ENCODE results near the gene KIF13A. TPM values are rescaled to one million over a fixed set of nuclear protein-coding genes. Genes with fewer than 3 reads are reported as not detected.
A peak's percentile ranks its signal among the peaks of the same experiment; 100 is the strongest.

The KIF13A gene
- total RNA-seq, 1 experiment from 2014 or later, result 52.2 TPM

DNA sequence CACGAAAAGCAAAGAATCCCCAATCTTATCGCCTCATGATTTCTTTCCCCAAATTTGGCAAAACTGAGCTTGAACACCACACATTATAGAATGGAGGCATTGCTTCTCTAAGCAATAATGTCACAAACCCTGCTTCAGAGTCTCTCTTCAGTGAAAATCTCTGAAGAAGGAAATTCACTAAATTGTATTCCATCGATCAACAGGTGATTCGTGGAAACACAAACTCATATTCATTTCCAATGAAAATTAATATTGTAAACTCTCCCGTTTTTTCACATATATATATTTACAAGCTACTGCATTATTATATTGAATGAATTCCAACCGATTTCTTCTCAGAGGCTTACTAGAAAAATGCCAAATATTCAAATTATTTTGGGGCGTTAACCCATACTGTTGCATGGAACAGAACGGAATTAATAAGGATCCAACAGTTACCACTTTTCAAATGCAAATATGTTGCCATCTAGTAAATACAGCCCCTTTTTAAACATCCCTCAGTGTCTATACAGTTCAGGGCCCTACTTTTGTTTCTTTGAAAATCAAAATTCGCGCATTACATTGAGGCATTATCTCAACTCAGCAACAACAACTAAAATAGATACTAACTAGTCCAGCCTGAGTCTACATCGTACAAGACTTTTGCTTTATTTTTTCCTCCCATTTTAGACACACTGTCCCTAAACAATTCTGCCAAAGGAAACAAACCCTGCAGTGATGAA lies 1.3 kb downstream of the KIF13A start:
- no peaks in the 10 kb centered on the region for H4K20me1 ChIP-seq (ENCODE audit: insufficient read depth)
- H3K9me2 ChIP-seq (ENCODE audit: insufficient read depth), result no peaks in the 10 kb centered on the region
- TF ChIP-seq, protein P1, sequence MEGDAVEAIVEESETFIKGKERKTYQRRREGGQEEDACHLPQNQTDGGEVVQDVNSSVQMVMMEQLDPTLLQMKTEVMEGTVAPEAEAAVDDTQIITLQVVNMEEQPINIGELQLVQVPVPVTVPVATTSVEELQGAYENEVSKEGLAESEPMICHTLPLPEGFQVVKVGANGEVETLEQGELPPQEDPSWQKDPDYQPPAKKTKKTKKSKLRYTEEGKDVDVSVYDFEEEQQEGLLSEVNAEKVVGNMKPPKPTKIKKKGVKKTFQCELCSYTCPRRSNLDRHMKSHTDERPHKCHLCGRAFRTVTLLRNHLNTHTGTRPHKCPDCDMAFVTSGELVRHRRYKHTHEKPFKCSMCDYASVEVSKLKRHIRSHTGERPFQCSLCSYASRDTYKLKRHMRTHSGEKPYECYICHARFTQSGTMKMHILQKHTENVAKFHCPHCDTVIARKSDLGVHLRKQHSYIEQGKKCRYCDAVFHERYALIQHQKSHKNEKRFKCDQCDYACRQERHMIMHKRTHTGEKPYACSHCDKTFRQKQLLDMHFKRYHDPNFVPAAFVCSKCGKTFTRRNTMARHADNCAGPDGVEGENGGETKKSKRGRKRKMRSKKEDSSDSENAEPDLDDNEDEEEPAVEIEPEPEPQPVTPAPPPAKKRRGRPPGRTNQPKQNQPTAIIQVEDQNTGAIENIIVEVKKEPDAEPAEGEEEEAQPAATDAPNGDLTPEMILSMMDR (conservative IDR thresholded peaks at IDR 0.05), result no peak
- TF ChIP-seq EZH2 (IDR thresholded peaks at IDR 0.05; ENCODE audit: low read depth), result no peak
- H2AFZ ChIP-seq, result peak overlapping the region; percentile 89
- ChIA-PET CTCF (interaction anchor here (0.5 to 0.9 kb wide), 6 partner anchors 39 to 1294 kb away, joined by 3 to 6 read pairs (median 3); no protein-coding TSS in a partner anchor), POLR2A (ENCODE audit: unreplicated experiment) (interaction anchor here (0.6 to 0.7 kb wide), 2 partner anchors 58 to 107 kb away, joined by 3 to 4 read pairs; no protein-coding TSS in a partner anchor)
- intact Hi-C loops (cut with micrococcal nuclease; ENCODE audit: unreplicated experiment), result loop anchor here (2.0 to 5.0 kb wide), 4 partner anchors 56 to 171 kb away; no protein-coding TSS in a partner anchor
- peaks cover 53% of the 10 kb centered on the region for H3K79me2 ChIP-seq (ENCODE audit: low read depth)
- peaks cover 56% of the 10 kb centered on the region for H3K4me1 ChIP-seq (replicated peaks; ENCODE audit: insufficient read depth)
- peak overlapping the region; percentile 98 for H3K4me3 ChIP-seq
- H3K36me3 ChIP-seq (ENCODE audit: low read depth), result no peaks in the 10 kb centered on the region
- DNase-seq, result no peak
- H3K27ac ChIP-seq, result no peak overlapping the region
- TSS peak; percentile 33 for BruUV-seq (replicated peaks)
- H3F3A ChIP-seq (ENCODE audit: insufficient read depth, low read depth), result peaks cover 23% of the 10 kb centered on the region
- peak overlapping the region; percentile 95 for H3K4me2 ChIP-seq
- H3K27me3 ChIP-seq (ENCODE audit: insufficient read depth, low read depth), result no peaks in the 10 kb centered on the region
- no peaks in the 10 kb centered on the region for H3K9me3 ChIP-seq (ENCODE audit: insufficient read depth, low read depth)

DNA sequence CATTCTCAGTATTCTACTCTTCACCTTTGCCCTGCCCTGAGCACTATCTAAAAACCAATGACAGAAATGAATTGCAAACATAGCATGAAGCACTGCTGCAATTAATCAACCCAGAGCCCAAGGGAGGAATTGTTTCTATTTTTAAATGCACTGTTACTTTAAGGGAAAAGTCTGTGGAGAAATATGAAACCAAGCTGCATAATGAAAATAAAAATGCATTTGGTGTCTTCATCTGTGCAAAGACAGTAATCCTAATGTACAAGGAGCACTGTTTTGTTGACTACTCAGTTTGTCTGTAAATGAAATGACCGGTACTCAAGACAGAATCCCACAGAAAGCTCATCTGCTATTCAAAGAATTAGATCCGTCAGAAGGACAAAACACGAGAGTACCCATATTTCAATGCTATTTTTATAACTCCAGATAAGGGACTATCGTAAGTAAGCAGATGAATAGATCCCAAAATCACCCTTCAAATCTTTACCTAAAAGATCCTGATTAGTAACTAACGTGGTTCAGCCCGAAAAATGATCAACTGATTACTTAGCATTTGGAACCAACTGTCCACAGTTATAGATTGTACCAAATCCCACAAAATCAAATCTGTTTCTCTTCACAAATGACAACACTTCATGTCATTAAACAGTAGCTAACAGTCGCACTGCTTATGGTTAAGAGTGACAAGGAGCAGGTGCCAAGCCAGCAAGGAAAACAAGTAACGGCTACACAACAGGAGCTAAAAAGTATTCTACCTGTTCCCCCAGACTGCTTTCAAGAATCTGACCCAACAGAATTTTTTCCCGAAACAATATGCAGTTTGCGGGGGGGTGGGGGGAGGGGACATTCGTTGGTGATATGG lies 2.4 kb downstream of the KIF13A start:
- peak overlapping the region; percentile 98 for H3K4me3 ChIP-seq
- peak overlapping the region; percentile 7; the same call in 1 of the 2 replicates for H3K27ac ChIP-seq
- peak overlapping the region; percentile 95 for H3K4me2 ChIP-seq
- H3F3A ChIP-seq (ENCODE audit: insufficient read depth, low read depth), result peaks cover 24% of the 10 kb centered on the region
- no peaks in the 10 kb centered on the region for H3K9me3 ChIP-seq (ENCODE audit: insufficient read depth, low read depth)
- no peaks in the 10 kb centered on the region for H3K36me3 ChIP-seq (ENCODE audit: low read depth)
- intact Hi-C loops (cut with micrococcal nuclease; ENCODE audit: unreplicated experiment), result loop anchor here (2.0 to 5.0 kb wide), 2 partner anchors 57 to 170 kb away; no protein-coding TSS in a partner anchor
- peaks cover 67% of the 10 kb centered on the region for H3K4me1 ChIP-seq (replicated peaks; ENCODE audit: insufficient read depth)
- ChIA-PET POLR2A (ENCODE audit: unreplicated experiment) (interaction anchor here (0.6 kb wide), 2 partner anchors 59 to 430 kb away, joined by 4 to 5 read pairs; no protein-coding TSS in a partner anchor), CTCF (interaction anchor here (0.6 to 0.9 kb wide), 2 partner anchors 38 to 1295 kb away, joined by 3 read pairs; no protein-coding TSS in a partner anchor)
- no peak overlapping the region for H2AFZ ChIP-seq
- H3K27me3 ChIP-seq (ENCODE audit: insufficient read depth, low read depth), result no peaks in the 10 kb centered on the region
- no peak for TF ChIP-seq EZH2 (IDR thresholded peaks at IDR 0.05; ENCODE audit: low read depth)
- peaks cover 62% of the 10 kb centered on the region for H3K79me2 ChIP-seq (ENCODE audit: low read depth)
- no peak for DNase-seq
- BruUV-seq (replicated peaks), result no TSS peak
- no peaks in the 10 kb centered on the region for H4K20me1 ChIP-seq (ENCODE audit: insufficient read depth)
- H3K9me2 ChIP-seq (ENCODE audit: insufficient read depth), result no peaks in the 10 kb centered on the region

- Histone ChIP-seq H3K4me1 (replicated peaks; ENCODE audit: insufficient read depth) (peaks cover 72% of the 10 kb centered on the region), H3K79me2 (ENCODE audit: low read depth) (peaks cover 67% of the 10 kb centered on the region), H4K20me1 (ENCODE audit: insufficient read depth) (no peaks in the 10 kb centered on the region), H3K27me3 (ENCODE audit: insufficient read depth, low read depth) (no peaks in the 10 kb centered on the region), H3K9me2 (ENCODE audit: insufficient read depth) (no peaks in the 10 kb centered on the region), H3K4me3 (peak overlapping the region; percentile 98; the same call in 1 of the 2 replicates), H3K4me2 (peak overlapping the region; percentile 95), H3K36me3 (ENCODE audit: low read depth) (no peaks in the 10 kb centered on the region), H3K27ac (peak overlapping the region; percentile 7; the same call in 1 of the 2 replicates), H3F3A (ENCODE audit: insufficient read depth, low read depth) (peaks cover 24% of the 10 kb centered on the region), H3K9me3 (ENCODE audit: insufficient read depth, low read depth) (no peaks in the 10 kb centered on the region), H2AFZ (no peak overlapping the region)
- TF ChIP-seq, protein P1 (conservative IDR thresholded peaks at IDR 0.05), result no peak
- TF ChIP-seq EZH2 (IDR thresholded peaks at IDR 0.05; ENCODE audit: low read depth), result no peak
- ChIA-PET POLR2A (ENCODE audit: unreplicated experiment) (no interaction called here), CTCF (no interaction called here)
- intact Hi-C loops (cut with micrococcal nuclease; ENCODE audit: unreplicated experiment), result loop anchor here (2.0 kb wide), 1 partner anchor 170 kb away; no protein-coding TSS in a partner anchor
- no peak for DNase-seq
- no TSS peak for BruUV-seq (replicated peaks)
Measured at GRCh38 chr6:17984399-17984798, 3.0 kb downstream of the KIF13A start.
